GM19240 (cell line): ENCODE results near the gene ZNFX1.
"Not testable (repeated sequence)": the region's sequence is repeated elsewhere in the genome, so short reads cannot be mapped to it uniquely, and the experiment has no call there.

Source experiments
- DNase-seq: peaks from one replicate; pipeline ENCODE4 v3.0.0; 2011; ENCODE audit warnings: low spot score; ENCODE audit not compliant: insufficient read length

ZNFX1 gene

DNA sequence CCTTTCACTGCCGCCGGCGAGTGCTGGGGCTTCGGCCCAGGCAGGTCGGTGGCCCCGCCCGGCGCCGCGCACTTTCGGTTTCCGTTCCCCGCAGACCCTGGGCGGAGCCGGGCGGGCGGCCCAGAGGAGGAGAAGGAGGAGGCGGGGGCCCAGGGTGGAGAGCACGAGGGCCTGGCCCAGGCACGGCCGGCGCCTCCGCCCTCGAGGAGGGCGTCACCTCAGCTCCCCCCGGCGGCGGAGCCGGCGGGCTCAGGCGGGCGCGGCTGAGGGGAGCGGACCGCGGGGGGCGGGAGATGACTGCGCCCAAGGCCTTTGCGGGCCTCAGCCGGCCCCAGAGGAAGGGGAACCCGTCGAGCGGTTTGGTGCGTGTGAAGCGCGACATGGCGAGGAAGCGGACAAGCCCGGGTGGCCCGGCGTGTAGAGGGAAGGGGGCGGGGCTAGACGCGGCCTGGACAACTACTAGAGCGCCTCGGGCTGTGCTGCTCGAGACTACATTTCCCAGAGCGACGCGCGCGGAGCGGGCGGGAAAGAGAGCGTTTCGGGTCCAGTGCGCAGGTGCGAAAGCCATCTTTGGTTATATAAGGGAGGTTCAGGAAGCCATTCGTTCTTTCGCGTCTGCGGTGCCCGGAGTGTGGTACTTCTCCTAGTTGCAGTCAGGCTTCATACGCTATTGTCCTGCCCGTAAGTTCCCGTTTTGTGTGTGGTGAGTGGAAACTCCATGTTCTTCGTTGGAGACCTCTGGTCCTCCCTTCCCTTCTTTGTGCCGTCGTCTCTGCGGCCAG, at the start of gene ZNFX1:
Gene ZNFX1 (minus strand): TSS at position 22 of the 782 bp plus-strand sequence. CDS start 2,218 bp downstream, outside the sequence.
- DNase-seq = peak; percentile 73

DNA sequence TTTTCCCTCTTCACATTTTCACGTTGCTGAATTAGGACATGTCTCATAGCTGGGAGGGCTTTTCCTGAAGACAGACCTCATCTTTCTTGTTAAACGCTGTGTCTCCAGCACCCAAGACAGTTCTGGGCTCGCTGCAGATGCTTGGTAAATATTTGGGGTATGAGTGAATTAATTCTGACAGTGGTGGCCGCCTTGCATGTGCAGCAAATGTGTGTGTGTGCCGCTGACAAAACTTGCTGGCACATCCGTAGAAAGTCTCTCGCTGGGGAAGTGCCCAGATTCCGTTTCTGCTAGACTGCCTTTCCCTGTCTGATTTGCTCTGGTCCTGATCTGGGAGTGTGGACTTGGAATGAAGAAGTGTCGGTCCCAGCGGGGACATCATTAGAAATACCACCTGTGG, 48.2 kb upstream of the ZNFX1 start:
- no peak for DNase-seq

DNA sequence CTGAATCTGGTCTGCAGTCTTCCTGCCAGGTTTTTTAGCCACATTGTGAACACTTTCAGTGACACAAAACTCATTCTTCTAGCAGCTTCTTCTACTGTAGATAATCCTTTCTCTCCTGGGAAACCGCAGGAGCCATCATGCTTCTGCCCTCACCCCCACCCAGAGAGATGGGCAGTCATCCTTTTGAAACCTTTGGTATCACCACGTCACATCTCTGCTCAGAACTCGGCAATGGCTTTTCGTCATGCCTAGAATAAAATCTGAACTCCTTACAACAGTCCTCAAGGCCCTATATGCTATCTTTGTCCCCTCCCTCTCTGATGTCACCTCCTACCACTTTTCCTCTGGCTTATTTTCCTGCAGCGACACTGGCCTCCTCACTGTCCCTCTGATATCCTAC, 46.4 kb upstream of the ZNFX1 start:
- DNase-seq = no peak

DNA sequence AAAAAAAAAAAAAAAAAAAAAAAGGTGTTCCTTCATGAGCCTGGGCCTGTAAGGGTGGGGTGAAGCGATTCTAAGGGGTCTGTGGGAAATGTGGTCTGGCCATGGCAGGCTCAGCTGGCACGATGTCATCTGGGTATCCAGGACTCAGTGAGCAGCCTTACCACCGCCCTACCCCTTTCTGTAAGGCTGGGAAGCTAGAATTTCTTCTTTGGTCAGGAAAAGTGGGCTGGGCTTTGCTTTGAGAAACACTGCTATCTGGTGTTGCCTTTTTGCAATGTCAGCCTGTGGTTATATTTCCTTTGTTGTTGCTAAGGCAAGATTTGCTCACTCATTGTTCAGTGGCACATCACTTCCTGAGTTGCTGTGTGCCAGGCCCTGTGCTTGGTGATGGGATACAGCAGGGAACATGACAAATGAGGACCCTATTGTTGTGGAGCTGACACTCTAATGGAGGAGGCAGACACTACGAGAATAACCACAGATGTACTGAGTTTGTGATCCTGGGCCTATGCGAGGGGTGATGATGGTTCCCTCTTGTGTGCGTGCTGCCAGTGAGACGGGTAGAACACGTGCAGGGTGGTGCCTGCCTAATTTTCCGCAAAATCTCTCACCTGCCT, 45.9 kb upstream of the ZNFX1 start:
- no peak for DNase-seq

DNA sequence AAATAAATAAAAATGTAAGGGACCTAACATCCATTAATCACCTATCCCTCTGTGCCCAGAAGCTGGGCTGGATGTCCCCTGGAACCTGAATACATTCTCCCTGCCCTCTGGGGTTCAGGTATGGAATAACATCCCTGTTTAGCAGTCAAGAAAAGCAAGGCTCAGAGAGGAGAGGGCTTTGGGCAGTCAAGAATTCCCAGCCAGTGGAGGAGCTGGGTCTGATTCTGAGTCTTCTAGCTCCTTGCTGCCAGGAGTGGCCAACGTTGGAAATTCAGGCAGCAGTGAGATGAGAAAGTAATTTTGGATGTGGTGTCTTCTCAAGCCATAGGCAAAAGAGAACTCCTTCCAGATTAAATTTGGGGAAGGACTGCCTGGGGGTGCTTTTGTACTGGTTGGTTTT, 42.6 kb upstream of the ZNFX1 start:
- DNase-seq = no peak

GRCh38 chr20:49319208-49319809, 41.5 kb upstream of the ZNFX1 start:
- DNase-seq = no peak

DNA sequence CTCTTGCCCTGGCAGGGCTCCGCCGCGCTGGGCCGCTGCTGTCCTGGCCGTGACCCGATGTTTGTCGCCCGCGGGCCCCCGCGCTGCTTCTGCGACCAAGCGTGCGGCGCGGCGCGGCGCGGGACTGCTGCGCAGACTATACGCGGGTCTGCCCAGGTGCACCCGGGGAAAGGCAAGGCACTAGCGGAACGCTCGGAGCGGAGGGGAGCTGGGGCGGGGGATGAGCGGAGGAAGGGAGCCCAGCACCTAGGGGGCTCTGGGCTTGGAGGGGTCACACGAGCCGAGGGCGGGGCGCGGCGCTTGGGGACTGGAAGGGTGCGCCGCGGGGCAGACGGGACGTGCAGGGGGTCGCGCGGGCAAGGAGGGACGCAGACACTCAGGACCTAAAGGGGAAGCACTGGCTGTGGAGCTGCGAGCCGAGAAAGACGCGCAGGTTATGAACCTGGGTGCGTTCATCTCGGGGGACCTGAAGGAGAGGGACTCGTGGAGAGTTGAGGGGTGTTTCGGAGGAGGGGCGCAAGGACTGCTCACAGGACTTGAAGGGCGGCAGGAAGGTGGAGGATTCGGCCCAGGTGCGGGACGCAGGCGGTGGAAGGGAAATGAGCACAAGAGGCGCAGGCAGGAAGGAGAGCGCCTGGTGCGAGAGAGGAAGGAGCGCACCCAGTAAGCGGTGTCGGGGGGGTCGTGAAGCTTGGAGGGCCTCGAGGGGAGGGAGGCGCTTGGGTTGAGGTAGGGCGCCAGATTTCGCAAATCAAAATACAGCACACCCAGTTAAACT, 40.8 kb upstream of the ZNFX1 start:
- no peak for DNase-seq

- no peak for DNase-seq
These were observed 40.2 kb upstream of the ZNFX1 start for GRCh38 chr20:49318091-49318429.

DNA sequence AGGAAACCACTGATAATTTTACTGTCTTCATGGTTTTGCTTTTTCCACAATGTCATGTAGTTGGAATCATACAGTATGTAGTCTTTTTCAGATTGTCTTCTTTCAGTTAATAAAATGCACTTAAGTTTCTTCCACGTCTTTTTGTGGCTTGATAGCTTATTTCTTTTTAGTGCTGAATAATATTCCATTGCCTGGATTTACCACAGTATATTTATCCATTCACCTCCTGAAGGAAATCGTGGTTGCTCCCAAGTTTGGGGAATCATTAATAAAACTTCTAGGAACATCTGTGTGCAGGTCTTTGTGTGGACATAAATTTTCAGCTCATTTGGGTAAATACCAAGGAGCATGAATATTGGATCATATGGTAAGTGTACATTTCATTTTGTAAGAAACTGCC, 38.8 kb upstream of the ZNFX1 start:
- no peak for DNase-seq

DNA sequence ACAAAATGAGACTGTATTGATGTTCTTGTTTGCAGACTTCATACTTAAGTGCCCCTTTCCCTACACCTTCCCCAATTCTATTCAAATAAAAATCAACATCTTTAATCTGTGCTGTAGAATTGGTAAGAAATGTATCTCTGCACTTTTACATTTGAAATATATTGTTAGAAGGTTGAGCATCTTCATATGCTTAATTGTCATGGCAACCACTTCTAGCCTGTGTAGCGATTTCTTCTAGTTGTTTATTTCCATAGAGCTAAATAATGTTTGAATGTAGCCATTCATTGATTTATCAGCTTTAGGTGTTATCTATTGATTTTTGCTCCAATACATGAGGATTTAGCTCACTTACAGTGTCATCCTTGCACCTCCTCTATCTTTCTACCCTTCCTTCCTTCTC, 37.7 kb upstream of the ZNFX1 start:
- no peak for DNase-seq

GRCh38 chr20:49314052-49314451, 36.2 kb upstream of the ZNFX1 start:
- not testable (repeated sequence) for DNase-seq

- DNase-seq = no peak
These were observed 35.4 kb upstream of the ZNFX1 start for GRCh38 chr20:49313283-49313682.

DNA sequence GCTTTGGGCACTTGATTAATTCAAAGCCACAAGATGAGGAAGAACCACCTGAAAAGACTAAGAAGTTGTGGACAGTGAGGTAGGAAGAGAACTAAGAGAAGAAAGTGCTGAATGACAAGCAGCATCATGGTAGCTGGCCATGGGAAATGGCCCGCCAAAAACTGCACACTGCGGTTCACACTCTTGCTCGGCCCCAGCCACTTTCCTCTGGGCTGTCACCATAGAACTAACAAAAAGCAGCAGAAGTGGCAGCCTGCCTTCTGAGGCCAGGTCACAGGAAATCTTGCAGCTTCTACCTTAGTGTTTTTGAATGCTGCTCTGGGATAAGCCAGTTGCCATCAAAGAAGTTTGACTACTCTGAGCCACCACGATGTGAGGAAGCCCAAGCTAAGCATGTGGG, 34.8 kb upstream of the ZNFX1 start:
- no peak for DNase-seq

DNA sequence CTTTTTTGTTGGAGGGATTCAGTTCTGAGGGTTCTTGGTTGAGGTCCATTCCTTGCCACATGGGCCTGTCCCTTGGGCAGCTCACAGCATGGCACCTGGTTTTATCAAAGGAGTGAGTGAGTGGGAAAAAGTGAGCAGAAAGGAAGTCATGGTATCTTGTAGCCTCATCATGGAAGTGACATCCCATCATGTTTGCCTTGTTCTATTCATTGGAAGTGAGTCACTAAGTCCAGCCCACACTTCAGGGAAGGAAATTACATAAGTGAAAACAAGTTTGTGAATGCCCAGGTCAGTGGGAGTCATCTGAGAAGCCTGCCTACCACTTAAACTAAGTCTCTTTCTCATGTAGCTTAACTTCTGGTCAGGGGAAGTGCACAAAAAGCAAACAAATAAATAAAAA, 32.8 kb upstream of the ZNFX1 start:
- no peak for DNase-seq

GRCh38 chr20:49308875-49309274, 31.0 kb upstream of the ZNFX1 start:
- DNase-seq = no peak

GRCh38 chr20:49306903-49307620, 29.2 kb upstream of the ZNFX1 start:
- no peak for DNase-seq

GRCh38 chr20:49303065-49303552, 25.3 kb upstream of the ZNFX1 start:
- DNase-seq = no peak

DNA sequence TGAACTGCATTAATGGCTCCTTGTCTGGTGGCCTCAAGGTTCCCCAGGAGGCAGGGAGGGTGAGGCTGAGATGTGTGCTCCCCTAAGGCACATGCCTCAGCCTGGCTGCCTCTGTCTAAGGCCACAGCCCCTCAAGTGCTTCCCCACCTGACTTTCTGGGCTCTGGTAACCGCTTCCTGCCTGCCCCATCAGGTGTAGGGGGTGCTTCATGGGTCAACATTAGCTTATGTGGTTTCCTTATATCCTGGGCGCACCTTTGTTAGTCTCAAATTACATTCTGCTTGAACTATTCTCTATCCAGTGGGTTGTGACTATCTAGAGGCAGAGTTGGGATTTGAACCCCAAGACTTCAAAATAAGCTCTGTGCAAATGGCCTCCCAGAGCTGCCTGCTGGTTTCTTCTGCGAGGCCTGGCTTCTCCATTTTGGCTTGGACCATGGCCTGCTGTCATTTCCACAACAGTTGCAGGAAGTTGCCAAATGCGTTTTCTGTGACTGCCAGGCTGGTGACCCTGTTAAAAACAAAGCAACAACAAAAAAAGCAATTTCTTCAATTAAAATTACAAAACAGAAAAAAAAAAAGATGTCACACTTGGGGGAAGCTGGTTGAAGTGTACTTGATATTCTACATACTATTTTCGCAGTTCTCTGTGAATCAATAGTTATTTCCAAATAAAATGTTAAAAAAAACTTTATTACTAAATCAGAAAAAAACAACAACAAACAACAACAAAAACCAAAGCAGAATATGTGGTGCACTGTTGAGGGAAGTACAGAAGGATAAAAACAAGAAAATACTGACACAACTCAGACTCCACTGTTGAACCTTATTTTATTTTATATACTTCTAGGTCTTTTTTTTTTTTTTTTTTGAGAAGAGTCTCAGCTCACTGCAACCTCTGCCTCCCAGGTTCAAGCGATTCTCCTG, 20.0 kb upstream of the ZNFX1 start:
- DNase-seq = no peak

DNA sequence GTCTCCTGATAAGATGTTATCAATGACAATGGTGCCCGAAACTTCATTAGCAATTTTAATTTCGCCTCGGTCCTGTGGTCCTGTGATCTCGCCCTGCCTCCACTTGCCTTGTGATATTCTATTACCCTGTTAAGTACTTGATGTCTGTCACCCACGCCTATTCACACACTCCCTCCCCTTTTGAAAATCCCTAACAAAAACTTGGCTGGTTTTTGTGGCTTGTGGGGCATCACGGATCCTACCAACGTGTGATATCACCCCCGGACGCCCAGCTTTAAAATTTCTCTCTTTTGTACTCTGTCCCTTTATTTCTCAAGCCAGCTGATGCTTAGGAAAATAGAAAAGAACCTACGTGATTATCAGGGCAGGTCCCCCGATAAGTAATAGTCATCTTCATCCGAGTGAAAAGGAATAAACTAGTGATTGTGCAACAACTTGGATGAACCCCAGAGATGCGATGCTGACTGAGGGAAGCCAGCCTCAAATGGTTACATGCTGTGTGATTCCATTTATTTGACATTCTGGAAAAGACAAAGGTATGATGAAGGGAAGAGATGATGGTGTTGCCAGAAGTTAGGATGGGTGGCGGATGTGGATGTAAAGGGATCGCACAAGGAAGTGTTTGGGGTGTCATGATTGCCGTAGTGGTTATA, 16.3 kb upstream of the ZNFX1 start:
- not testable (repeated sequence) for DNase-seq

DNA sequence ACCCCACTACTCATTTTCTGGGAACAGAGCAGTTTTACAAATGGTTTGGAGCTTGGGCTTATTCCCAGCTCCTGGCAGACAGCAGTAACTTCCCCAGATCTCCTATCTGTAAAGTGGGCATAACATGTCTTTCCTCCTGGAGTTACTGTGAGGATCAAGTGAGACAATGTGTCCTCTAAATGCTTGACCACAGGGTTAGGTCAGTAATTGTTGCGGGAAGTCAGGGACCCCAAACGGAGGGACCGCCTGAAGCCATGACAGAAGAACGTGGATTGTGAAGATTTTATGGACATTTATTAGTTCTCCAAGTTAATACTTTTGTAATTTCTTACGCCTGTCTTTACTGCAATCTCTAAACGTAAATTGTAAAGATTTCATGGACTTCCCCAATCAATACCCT, 15.3 kb upstream of the ZNFX1 start:
- no peak for DNase-seq
